IPS-NIHi7 (cell line): Measurements from ENCODE around the gene ACO2.
"Not testable (repeated sequence)": the region's sequence is repeated elsewhere in the genome, so short reads cannot be mapped to it uniquely, and the experiment has no call there.

Experiments
- DNase-seq: peaks from one replicate; pipeline ENCODE4 v3.0.0; 2012; ENCODE audit warnings: mixed read lengths; ENCODE audit errors: extremely low spot score

The ACO2 gene

DNA sequence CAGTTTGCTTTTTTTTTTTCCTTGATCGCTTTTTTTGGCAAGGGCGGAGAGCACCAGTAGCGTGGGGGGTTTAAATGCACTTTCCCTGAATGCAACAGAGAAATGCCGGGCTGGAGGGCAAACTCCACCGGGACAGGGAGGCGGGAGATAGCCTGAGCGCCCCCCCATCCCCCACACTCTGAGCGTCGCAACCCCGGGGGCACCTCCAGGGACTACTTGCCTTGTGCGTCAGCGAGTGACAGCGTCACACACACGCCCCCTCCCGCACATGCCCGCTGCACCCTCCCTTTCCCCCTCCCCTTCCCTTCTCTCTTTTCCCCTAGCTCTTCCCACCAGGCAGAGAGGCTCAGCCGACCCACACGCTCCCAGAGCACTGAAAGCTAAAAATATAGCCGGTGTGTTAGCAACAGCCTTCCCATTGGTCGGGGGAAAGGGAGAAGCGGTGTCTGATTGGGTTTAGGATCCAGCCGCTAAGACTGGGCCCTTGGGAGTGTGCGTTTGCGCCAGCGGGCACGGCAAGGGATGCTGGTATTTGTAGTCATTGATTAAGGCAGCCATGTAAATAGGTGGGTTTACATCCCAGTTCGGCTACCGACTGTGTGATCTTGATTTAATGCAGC is 20.6 kb upstream of the ACO2 start:
- DNase-seq = peak; percentile 94

- no peak for DNase-seq
These were observed 10.7 kb upstream of the ACO2 start for GRCh38 chr22:41458161-41458728.

DNA sequence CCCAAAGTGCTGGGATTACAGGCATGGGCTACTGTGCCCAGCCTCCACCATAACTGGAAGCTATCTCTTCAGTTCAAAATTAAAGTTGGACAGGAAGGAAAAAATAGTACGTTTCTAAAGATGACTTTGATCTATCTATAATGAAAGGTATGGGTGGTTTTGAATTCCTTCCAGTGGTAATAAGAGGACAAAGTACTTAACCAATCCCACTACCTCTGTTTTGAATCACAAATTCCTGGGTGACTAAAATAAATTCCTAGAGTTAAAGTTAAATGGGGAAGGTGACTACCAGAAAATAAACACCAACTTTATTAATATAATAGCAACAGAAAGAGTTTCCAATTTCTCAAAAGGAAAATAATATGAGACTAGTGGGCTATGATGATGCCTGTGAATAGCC is 9.5 kb upstream of the ACO2 start:
- no peak for DNase-seq

DNA sequence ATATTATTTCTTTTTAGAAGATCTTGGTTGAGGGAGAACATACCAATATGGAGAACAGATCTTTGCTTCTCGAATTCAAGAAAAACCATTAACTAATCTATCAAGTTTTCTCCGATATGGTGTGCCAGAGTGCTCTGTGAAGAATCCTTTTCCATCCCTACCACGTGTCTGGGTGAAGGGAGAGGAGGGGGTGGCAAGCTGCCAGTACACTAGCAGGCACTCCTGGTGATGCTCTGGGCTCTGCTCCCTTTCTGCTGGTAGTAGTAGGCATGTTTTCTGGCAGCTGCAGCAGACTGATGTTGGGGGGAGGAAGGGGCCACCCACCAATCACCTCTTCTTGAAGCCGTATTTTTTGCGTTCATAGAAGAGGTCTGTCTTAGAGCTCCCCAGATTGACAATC is 8.8 kb upstream of the ACO2 start:
- DNase-seq = not testable (repeated sequence)

GRCh38 chr22:41461901-41462300 is 7.0 kb upstream of the ACO2 start:
- no peak for DNase-seq

DNA sequence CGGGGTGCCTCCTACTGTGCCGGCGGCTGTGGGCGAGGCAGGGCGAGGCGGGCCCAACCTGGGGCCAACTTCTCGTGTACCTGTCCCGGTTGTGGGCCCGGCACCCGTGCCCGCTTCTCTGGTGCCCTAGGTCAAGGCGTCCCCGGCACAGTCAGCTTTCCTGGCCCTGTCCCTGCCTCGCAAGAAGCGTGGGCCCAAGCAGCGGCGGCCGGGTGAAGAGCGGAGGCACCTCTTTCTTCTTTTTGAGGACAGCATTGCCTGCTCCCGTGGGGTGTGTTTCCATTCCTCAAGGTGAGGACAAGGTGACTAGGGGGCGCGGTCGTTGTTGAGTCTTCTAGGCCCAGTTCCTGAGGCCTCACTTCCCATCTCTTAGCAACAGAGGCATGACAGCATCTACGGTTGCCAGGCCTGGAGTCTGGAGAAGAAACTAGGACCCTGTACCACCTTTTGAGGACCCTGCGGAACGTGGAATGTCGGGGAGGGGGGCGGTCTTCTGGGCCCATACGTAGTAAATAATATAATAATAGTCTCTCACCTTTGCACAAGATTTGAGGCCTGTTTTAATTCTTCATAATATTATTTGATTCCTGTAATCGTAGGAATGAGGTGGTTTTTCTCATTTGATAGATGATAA is 418 bp downstream of the ACO2 start:
- no peak for DNase-seq

- DNase-seq = no peak
These were observed 2.0 kb downstream of the ACO2 start for GRCh38 chr22:41470886-41471285.

- DNase-seq = no peak
These were observed 2.7 kb downstream of the ACO2 start for GRCh38 chr22:41471568-41471967.

DNA sequence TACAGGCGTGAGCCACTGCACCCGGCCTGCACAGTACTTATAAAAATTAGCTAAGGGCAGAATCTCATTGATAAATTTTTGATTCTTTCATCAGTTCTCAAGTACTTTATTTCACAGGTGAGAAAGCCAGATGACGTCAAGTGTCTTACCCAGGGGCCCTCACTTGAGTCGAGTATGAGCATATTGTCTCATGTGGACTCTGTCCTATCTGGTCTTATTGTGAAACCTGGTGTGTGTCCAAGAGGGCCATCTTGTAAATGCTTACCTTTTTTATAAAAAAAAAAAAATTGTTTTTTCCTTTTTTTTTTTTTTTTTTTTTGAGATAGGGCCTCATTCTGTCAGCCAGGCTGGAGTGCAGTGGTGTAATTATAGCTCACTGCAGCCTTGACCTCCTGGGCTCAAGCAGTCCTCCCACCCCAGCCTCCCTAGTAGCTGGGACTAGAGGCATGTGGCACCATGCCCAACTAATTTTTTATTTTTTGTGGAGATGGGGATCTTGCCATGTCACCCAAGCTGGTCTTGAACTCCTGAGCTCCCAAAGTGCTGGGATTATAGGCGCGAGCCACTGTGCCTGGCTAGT is 6.0 kb downstream of the ACO2 start:
- DNase-seq = no peak

DNA sequence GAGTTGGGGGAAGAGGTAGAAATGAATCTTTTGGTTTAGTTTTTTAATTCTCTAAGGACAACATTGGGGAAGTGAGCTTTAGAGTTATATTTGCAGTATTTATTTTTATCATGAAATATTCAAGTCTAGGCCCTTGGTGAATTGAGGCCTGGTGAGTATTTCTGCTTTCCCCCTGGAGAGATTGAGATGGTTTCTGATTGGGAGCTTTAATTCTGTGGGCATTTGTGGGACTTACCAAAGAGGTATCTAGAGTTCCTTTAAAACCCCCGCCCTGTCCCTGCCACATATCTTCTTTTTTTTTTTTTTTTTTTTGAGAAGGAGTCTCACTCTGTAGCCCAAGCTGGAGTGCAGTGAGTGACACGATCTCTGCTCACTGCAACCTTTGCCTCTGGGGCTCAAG is 9.6 kb downstream of the ACO2 start:
- DNase-seq = no peak

DNA sequence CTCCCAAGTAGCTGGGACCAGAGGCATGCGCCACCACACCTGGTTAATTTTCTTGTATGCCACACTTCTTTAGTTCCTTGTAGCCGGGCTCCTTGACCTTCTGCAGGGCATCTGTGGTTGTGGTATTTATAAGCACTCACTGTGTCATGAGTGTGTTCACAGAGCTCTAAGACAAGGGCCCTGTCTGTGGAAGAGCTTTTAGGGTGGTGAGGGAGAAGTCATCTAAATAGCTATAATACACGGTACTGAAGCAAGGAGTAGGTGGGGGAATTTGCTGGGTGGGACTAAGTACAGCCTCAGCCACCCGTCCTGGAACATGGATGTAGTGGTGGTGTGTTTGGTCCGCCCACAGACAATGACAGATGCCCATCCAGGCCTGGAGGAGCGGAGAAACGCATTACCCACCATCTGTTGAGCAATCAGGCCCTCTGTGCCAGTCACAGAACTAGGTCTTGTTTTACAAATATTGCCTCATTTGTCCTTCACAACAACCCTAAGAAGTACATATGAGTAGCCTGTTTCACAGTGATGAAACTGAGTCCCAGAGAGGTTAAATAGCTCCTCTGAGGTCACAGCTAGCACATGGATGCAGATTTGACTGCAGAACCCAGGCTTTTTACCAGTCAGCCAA is 10.1 kb downstream of the ACO2 start:
- DNase-seq = no peak

DNA sequence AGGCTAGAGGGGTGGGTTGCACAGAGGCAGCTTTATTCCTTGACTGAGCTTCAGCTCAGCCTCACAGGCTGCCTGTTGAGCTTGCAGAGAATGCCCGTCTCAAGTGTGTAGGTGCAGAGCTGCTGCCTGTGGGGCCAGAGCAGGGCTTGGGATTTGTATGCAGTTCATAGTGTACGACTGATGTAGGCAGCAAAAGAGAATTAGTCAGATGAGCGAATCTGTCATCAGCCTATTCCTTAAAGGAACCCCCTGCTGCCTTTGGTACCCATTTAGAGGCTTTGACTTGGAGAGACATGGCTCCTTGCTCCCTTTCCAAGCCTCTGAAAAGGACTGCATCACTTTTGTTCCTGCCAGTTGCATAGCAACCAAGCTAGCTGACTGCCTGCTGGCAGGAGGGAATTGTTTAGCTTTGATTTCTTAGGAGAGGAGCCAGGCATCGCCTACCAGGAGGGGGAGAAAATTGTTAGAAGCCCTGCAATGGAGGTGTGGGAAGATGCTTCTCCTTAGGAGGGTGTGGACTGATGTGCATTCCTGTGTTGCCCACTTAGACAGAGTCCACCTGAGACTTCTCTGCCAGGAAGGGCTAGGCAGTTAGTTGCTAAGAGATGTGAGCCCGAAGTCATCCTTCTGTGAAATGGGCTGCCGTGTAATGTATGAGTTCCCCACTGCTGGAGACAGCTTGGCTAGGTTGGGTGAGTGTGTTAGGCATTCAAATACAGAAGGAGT is 10.9 kb downstream of the ACO2 start:
- DNase-seq = peak; percentile 47

- DNase-seq = no peak
These were observed 11.4 kb downstream of the ACO2 start for GRCh38 chr22:41480397-41480735.

DNA sequence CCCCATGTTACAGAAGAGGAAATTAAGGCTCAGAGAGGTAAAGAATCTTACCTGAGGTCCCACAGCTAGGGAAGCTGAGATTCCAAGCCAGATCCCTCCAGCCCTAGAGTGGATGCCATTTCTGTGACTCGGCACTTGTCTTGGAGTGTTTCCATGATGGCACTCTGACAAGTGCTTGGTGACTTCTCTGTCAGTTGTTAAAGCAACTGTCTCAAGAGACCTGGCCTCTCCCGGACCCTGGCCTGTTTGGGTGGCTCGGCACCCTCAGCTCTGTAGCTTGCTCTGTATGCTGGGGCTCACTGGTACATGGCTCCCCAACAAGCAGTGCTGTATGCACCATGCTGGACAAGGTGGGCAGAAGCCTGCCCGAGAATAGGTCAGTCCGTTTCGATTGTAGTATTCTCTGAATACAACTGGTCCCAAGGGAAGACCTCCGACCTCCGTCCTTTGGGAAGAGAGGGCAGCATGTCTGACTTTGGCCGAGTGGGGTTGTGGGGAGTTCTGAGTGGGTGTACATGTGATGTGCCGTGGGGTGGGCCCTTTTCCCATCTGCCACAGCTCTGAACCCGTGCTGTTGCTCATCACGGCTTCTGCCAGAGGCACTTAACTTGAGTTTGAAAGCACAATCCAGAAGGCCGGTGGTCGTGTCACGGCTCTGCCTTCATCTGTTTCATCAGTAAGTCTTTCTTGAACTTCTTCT is 12.4 kb downstream of the ACO2 start:
- DNase-seq = no peak

DNA sequence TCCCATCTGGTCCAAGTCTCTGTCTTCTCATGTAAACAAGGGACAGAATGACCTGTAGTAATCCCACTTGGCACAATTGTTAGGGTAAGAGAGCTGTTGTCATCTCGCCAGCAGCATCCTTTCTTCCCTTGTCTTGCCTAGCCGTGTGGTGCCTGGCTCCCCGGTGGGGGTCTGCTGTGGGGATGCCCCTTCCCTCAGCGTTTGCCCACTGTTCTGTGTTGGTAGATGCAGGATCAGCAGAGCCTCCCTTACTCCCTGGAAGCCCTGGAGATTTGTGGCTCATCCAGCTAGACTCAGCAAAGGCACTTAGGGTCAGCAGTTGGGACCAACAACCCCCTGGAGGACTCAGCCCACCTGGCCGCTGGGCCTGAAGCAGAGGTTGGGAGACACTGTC is 13.0 kb downstream of the ACO2 start:
- peak; percentile 53 for DNase-seq

GRCh38 chr22:41482319-41482935 is 13.5 kb downstream of the ACO2 start:
- DNase-seq = peak; percentile 28

DNA sequence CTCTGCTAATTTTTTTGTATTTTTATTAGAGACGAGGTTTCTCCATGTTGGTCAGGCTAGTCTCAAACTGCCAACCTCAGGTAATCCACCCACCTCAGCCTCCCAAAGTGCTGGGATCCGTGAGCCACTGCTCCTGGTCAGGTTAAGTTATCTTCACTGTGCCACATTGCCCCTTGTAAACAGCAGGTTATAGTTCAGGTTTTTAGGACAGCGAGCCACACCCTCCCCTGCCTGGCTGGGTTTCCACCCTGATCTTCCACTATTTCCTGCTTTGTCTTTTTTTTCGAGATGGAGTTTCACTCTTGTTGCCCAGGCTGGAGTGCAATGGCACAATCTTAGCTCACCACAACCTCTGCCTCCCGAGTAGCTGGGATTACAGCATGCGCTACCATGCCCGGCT is 16.1 kb downstream of the ACO2 start:
- no peak for DNase-seq

DNA sequence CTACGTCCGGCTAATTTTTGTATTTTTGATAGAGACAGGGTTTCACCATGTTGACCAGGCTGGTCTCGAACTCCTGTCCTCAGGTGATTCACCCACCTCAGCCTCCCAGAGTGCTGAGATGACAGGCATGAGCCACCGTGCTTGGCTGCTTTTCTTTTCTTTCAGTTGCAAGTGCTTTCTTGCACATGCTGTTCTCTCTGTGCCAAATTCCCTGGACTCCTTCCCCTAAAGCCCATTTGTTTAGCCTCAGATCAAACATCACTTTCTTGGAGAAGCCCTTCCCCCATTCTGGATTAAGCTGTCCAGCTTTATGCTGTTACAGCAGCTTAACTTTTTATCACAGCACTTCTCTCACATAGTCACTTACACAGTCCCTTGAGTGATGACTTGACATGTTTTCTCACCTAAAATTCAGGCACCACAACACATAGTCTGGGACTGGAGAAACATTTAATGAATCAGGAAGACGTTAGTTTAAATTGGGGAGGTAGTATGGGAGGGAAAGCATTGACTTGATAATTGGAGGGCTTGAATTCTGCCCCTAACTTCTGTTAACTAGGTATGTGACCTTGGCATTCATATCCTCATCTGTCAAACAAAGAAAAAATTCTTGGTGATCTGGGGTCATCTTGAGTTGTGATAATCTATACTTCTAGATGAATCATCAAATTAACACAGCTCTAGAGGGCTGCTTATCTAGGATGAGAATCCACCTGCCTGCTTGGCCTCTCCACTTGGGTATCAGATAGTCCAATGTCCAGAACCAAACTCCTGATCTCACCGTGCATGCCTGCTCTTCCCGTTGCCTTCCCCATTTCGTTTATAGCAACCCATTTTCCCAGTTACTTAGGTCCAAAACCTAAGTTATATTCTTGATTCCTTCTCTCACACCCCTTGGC is 18.4 kb downstream of the ACO2 start:
- no peak for DNase-seq

DNA sequence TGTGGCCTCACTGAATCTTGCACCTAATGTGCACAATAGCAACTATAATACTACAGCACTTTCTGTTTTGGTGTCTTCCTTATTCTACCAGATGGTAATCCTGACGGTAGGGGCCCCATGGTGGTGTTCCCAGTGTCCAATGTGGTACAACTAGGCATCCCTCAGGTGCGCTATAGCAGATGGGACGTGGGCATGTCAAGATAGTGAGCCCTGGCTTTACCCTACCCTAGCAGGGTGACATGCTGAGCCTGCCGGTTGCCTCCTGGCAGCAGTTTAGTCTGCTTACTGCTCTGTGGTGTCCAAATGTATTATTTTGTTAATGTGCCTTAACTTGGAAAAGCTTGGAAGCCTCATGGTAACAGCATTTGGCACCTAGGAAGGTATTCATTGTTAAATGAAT is 19.2 kb downstream of the ACO2 start:
- DNase-seq = no peak
